Measurements from ENCODE around the gene OR1J2.
"Not testable (repeated sequence)": the region's sequence is repeated elsewhere in the genome, so short reads cannot be mapped to it uniquely, and the experiment has no call there.

OR1J2 gene

DNA sequence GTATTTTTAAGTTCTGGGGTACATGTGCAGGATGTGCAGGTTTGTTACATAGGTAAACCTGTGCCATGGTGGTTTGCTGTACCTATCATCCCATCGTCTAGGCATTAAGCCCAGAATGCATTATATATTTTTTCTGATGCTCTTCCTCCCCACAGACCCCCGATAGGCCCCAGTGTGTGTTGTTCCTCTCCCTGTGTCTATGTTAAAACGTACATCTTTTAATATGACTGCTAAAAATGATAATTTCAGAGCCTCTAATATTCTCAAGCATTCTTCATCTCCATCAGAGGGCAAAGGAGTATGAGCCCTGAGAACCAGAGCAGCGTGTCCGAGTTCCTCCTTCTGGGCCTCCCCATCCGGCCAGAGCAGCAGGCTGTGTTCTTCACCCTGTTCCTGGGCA is at the start of gene OR1J2:
Gene OR1J2 (plus strand): TSS at position 301 of the 400 bp plus-strand sequence. CDS start 0 bp downstream, at position 301.
- DNase-seq = no peak

DNA sequence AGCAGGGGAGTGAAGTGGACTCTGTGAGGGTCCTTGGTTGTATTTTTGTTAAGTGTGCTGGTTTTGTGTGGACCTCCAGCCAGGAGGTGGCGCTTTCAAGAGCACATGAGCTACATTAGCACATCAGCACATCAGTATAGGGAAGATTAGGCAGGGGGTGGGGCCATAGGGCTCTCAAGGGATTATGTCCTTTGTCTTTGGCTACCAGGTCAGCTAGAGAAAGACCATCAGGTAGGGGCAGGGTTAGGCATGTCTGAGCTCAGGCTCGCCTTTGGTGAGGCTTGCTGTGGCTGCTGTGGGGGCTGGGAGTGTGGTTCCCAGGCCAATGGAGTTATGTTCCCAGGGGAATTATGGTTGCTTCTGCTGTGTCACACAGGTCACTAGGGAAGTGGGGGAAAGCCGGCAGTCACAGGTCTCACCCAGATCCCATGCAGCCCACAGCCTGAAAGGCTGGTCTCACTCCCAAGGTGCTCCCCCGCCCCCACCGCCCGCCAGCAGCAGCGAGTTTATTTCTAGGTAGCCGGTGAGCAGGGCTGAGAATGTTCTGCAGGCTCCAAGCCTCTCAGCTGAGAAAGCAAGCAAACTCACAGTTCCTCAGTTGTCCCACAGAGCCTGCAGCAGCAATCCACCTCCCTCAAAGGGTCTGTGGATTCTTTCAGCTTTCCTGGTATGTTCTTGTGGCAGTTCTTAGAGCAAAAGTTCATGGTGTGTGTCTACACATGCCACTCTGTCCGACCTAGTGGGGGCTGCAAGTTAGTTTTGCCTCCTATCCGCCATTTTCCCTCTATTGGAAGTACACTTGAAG is 46.6 kb upstream of the OR1J2 start:
- DNase-seq = no peak

DNA sequence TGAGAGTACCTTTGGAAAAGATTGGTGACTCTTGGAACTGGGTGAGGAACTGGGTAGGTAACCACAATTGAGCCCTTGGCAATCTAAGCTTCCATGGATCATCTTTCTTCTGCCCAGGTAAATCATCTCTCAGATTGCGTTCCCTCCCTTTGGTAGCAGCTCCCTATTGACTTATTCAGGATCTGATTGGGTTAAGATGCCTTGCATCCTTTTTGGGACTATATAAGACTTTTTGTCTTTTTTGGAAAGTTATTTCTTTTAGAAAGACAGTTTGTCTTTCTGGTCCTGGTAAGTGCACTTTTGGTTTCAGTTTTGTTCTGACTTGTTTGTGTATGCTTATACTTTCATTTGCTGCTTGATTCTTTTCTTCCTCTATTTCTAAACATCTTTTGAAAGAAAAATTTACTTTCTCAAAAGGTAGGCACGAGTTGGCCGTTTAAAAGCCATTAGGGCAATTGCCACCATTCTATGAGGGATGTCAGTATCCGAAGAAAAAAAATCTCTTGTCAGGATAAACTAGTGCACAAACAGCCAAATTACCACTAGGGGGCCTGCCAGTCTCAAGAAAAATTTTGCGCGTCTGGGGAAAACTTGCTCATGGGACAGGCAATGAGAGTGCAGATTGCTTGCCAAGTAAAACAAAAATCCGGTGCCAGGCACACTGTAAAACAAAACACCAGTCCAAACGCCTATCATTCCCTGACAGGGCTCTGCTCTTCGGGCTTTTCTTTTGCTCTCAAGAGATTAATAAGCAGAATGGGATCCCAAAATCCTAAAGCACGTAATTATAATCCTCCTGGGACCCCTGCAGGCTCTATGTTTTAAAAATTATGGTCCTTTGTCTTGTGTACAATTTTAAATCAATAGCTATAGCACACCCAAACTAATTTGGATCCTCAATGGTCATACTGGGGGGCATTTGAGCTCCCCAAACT is 45.7 kb upstream of the OR1J2 start:
- DNase-seq = peak; percentile 59

DNA sequence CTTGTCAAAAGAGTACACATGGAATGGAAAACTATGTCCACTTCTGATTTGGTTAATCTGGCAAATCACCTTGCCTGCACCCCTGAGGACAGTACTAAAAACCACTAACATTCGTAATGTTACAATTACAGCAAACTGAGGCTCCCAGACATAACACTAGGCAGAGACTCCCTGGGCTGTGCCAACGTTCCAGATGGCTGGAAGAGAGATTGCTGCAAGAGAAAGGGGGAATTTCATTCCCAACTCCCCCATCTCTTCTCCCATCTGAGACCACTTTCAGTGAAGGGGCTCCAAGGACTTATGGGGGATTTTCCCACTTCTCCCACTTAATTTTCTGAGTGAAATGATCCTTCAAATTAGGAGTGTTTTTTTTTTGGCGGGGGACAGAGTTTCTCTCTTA is 44.1 kb upstream of the OR1J2 start:
- DNase-seq = no peak

- no peak for DNase-seq
These were observed 41.9 kb upstream of the OR1J2 start for GRCh38 chr9:122468735-122469134.

GRCh38 chr9:122474561-122474960 is 36.0 kb upstream of the OR1J2 start:
- no peak for DNase-seq

DNA sequence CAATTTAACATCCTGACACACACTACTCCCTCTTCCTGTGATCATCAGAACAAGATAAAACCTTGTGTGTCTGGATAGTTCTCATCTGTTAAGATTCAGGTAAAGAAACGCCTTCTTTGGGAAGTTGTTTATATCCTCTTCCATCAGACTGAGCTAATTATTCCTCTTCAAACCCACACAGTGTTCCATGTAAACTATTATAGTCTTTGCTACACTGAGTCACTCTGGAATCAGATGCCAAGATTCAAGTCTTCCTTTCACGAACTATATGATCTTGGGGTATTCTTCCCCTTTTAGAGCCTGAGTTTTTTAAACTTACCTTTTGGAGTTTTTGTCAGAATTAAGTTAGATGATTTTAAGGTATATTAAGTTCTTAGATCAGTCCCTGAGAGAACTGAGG is 34.9 kb upstream of the OR1J2 start:
- DNase-seq = no peak

DNA sequence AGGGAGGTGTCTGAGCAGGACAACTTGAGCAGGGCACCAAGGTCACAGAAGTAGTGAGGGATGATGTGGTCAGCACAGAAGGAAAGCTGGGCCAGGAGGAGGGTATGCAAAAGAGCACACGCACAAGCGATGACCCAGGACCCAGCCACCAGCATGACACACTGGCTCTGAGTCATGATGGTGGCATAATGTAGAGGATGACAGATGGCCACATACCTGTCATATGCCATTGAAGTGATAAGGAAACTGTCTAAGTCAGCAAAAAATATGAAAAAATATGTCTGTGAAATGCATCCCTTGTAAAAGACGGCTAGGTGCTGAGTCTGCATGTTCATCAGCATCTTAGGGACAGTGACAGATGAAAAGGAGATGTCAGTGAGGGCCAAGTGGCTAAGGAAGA is 33.3 kb upstream of the OR1J2 start:
- DNase-seq = no peak

DNA sequence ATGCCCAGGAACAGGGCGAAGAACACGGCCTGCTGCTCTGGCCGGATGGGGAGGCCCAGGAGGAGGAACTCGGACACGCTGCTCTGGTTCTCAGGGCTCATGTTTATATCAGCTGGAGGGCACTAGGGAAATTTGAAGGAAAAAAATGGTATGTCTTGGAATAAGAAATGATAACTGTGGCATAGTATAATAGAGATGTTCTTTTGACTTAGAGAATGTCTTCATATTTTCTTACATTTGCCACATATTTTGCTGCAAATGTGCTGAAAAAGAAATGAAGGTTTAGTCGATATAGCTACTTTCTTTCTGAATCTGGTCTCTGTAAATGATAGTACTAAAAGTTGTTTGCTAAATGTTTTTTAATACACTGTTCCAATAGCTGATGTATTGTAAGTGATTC is 32.8 kb upstream of the OR1J2 start, which contains the start of gene OR1J1:
Gene OR1J1 (minus strand): TSS at position 101 of the 400 bp plus-strand sequence. CDS start 0 bp downstream, at position 101.
- DNase-seq = no peak

GRCh38 chr9:122479062-122479461 is 31.5 kb upstream of the OR1J2 start:
- DNase-seq = no peak

DNA sequence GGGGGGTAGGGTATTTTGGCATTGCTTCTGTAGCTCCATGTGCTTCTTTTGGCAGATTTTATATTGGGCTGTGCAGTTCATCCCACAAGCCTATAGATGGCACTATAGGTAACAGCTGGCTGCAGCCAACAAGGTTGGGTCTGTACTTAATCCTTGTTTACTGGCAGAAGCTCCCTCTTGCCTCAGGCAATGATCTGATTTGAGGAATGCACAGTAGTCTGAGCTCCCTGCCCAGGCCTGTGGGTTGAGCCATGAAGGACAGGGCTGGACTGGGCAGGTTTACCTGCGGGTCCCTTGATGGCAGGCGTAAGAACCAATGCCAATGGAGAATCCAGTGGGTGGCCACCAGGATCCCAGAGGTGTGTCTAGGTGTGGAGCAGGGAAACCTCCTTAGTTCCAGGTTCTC is 11.7 kb upstream of the OR1J2 start:
- DNase-seq = peak; percentile 34

GRCh38 chr9:122506964-122507363 is 3.6 kb upstream of the OR1J2 start:
- no peak for DNase-seq

DNA sequence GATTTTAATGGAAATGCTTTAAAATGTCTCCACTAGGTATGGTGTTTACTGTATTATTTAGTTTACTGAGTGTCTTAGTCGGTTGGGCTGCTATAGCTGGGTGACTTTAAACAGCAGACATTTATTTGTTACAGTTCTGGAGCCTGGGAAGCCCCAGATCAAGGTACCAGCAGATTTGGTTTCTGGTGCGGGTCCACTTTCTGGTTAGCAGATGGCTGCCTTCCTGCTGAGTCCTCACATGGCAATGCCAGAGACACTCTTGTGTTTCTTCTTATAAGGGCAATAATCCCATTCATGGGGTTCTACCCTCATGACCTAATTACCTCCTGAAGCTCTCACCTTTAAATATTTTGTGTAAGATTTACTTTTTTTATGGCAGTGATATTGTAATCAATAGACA is 7.6 kb downstream of the OR1J2 start:
- DNase-seq = no peak

DNA sequence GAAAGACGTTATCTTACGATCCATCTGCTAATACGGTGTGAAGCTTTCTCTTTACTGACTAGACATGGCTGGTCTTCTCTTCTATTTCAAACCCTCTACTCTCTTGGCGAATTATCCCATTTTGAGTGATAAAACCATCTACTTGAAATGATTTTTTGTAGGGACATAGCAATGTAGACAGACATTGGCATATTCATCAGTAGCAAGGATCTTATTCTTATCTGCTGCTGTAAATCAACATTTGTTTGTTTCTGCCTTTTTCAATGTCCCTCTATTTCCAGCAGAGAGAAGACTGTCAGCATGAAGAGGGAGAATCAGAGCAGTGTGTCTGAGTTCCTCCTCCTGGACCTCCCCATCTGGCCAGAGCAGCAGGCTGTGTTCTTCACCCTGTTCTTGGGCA is 8.2 kb downstream of the OR1J2 start, which contains the start of gene OR1J4:
Gene OR1J4 (plus strand): TSS at position 301 of the 400 bp plus-strand sequence. CDS start 0 bp downstream, at position 301.
- no peak for DNase-seq

DNA sequence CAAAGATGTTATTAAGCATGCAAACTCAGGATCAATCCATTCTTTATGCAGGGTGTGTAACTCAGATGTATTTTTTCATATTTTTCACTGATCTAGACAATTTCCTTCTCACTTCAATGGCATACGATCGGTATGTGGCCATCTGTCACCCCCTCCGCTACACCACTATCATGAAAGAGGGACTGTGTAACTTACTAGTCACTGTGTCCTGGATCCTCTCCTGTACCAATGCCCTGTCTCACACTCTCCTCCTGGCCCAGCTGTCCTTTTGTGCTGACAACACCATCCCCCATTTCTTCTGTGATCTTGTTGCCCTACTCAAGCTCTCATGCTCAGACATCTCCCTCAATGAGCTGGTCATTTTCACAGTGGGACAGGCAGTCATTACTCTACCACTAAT is 8.8 kb downstream of the OR1J2 start:
- DNase-seq = no peak

DNA sequence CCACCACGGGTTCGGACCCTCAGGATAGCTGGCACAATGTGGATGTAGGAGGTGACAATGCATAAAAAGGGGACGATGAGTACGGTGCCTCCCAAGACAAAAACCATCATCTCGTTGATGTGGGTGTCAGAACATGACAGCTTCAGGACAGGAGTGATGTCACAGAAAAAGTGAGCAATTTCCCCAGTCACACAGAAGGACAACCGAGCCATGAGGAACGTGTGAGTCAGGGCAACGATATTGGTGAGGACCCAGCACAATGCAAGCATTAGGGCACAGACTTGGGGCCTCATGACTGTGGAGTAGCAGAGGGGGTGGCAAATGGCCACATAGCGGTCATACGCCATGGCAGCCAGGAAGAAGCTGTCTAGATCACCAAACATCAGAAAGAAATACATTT is 16.0 kb downstream of the OR1J2 start:
- no peak for DNase-seq

DNA sequence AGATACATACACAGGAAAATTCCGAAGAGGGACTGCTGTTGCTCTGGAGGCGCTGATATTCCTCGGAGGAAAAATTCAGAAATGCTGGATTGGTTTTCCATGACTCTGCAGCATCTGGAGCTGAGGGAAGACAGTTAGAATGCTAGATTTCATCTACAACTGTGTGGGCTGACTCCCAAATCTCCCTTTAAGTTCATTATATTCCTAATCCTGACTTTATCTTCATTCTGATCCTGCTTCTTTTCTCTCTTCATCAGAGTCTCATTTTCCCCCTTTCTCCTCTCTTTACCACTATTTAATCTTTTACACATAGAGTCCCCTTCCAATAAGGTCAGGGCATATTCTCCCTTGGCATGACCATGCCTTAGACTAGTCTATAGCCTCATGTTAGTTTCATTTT is 16.6 kb downstream of the OR1J2 start, which contains the start of gene OR1N1:
Gene OR1N1 (minus strand): TSS at position 101 of the 400 bp plus-strand sequence. CDS start 0 bp downstream, at position 101.
- DNase-seq = no peak

DNA sequence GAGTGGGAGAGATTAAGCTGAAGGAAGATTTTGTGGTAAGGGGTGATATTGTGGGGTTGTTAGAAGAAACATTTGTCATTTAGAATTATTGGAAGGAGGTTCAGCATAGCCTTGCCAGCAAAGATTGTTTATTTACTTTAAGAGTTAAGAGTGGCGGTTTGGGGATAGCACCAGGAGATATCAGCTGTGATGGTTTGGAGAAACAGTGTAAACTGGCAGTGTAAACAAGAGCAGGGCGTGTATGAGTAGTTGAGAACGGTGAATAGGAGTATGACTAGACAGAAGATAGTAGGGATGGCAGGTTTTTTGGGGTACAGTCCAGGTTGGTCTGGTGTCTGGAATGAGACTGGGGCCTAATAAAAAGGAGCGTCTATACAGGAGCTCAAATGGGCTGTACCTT is 20.6 kb downstream of the OR1J2 start:
- DNase-seq = not testable (repeated sequence)

GRCh38 chr9:122536134-122536533 is 25.5 kb downstream of the OR1J2 start:
- DNase-seq = no peak

GRCh38 chr9:122537066-122537465 is 26.5 kb downstream of the OR1J2 start:
- DNase-seq = not testable (repeated sequence)

DNA sequence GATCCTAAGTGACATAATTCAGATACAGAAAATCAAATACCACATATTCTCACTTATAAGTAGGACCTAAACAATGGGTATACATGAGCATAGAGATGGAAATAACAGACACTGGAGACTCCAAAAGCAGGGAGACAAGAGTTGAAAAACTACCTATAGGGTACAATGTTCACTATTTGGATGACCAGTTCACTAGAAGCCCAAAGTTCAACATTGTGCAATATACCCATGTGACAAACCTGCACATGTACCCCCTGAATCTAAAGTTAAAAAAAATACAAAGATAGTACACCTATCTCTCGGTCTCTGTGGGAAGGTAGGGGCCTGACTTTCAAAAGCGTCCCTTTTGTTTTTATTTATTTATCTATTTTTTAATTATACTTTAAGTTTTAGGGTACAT is 28.2 kb downstream of the OR1J2 start:
- no peak for DNase-seq

- no peak for DNase-seq
These were observed 35.6 kb downstream of the OR1J2 start for GRCh38 chr9:122546196-122546595.

DNA sequence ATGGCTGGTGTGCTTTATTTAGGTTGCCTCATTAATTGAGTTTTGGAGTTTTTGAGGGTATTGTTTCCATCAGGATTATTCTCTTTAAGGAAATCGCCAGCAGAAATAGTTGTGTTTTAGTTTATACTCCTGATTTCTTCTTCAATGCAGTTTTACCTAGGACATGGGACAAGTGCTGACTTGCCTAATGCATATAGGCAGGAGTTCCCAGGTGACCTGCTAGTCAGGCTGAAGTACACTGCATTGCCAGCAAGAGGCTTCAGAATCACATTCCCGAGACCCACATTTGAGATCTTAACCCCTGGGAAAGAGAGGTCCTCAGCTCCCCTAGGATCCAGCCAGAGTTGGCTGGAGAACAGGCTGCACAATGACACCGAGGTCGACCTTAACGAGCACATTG is 40.8 kb downstream of the OR1J2 start:
- no peak for DNase-seq

GRCh38 chr9:122552812-122553211 is 42.2 kb downstream of the OR1J2 start, which contains the start of gene OR1N2:
OR1N2 (plus strand) TSS chr9:122553112; CDS start chr9:122553212, 100 bp downstream.
- DNase-seq = no peak

Data from MV-4-11 (cell line).